Activated CD4-positive, alpha-beta T cell treated with anti-CD3 and anti-CD28 coated beads, Interleukin-2, amount 50 U/mL, for 16 hours (primary cell): ENCODE data around the gene EXOC2.
"Not testable (repeated sequence)": the region's sequence is repeated elsewhere in the genome, so short reads cannot be mapped to it uniquely, and the experiment has no call there.

ENCODE experiments used
- DNase-seq: peaks from one replicate; pipeline ENCODE4 v3.0.0-alpha.2; 2020

EXOC2 gene

GRCh38 chr6:582370-582769, 110.6 kb downstream of the EXOC2 start:
- no peak for DNase-seq

- DNase-seq: no peak
Observed at GRCh38 chr6:579339-579738, 113.6 kb downstream of the EXOC2 start.

- no peak for DNase-seq
Observed at GRCh38 chr6:572596-573265, 120.2 kb downstream of the EXOC2 start.

GRCh38 chr6:571892-572291, 121.0 kb downstream of the EXOC2 start:
- DNase-seq: no peak

GRCh38 chr6:570825-571224, 122.1 kb downstream of the EXOC2 start:
- peak; percentile 56 for DNase-seq

GRCh38 chr6:568954-569523, 123.9 kb downstream of the EXOC2 start:
- DNase-seq: peak; percentile 82

- DNase-seq: no peak
Observed at GRCh38 chr6:568085-568484, 124.9 kb downstream of the EXOC2 start.

GRCh38 chr6:563863-564262, 129.1 kb downstream of the EXOC2 start:
- no peak for DNase-seq

GRCh38 chr6:562052-562676, 130.8 kb downstream of the EXOC2 start:
- DNase-seq: no peak

GRCh38 chr6:561335-561734, 131.6 kb downstream of the EXOC2 start:
- not testable (repeated sequence) for DNase-seq

GRCh38 chr6:558959-559358, 134.0 kb downstream of the EXOC2 start:
- peak; percentile 69 for DNase-seq

- DNase-seq: no peak
Observed at GRCh38 chr6:558089-558488, 134.8 kb downstream of the EXOC2 start.

GRCh38 chr6:551829-552350, 141.0 kb downstream of the EXOC2 start:
- DNase-seq: no peak

- peak; percentile 57 for DNase-seq
Observed at GRCh38 chr6:551405-551804, 141.5 kb downstream of the EXOC2 start.

- DNase-seq: peak; percentile 69
Observed at GRCh38 chr6:549906-550305, 143.0 kb downstream of the EXOC2 start.

GRCh38 chr6:548517-548916, 144.4 kb downstream of the EXOC2 start:
- peak; percentile 88 for DNase-seq

- DNase-seq: peak; percentile 44
Observed at GRCh38 chr6:548091-548490, 144.8 kb downstream of the EXOC2 start.

GRCh38 chr6:540490-540889, 152.4 kb downstream of the EXOC2 start:
- no peak for DNase-seq

- DNase-seq: no peak
Observed at GRCh38 chr6:537114-537513, 155.8 kb downstream of the EXOC2 start.

- no peak for DNase-seq
Observed at GRCh38 chr6:530425-530824, 162.5 kb downstream of the EXOC2 start.

- DNase-seq: no peak
Observed at GRCh38 chr6:528989-529388, 163.9 kb downstream of the EXOC2 start.

- peak; percentile 61 for DNase-seq
Observed at GRCh38 chr6:527989-528673, 164.8 kb downstream of the EXOC2 start.

GRCh38 chr6:524803-525202, 168.1 kb downstream of the EXOC2 start:
- no peak for DNase-seq

GRCh38 chr6:520820-521219, 172.1 kb downstream of the EXOC2 start:
- DNase-seq: no peak
